ENCODE measurements around the gene BSCL2. TPM values are rescaled to one million over a fixed set of nuclear protein-coding genes. Genes with fewer than 3 reads are reported as not detected.
"Not testable (repeated sequence)": the region's sequence is repeated elsewhere in the genome, so short reads cannot be mapped to it uniquely, and the experiment has no call there.

Gene BSCL2
- total RNA-seq, 2 donors from 2014 or later = 44.6 to 248 TPM

GRCh38 chr11:62752177-62752785 lies 45.1 kb upstream of the BSCL2 start:
- no peaks in the 10 kb centered on the region for H3K9me3 ChIP-seq
- WGBS, 2 donors = 92 to 93% methylated on average over 5 to 14 of the region's 14 CpGs
- H3K36me3 ChIP-seq (replicated peaks in 1 of 2; ENCODE audit: insufficient read depth in 1 of 2, low read depth in 2 of 2) = no peaks in the 10 kb centered on the region
- DNase-seq (no peak), ATAC-seq (no peak)
- peak overlapping the region in 1 of 4 donors; percentile 82 for H3K27ac ChIP-seq
- no peaks in the 10 kb centered on the region for H3K27me3 ChIP-seq
- intact Hi-C loops (cut with DNase I) = no loop called here
- no peak for TF ChIP-seq POLR2A (IDR thresholded peaks at IDR 0.05)
- TF ChIP-seq CTCF (IDR thresholded peaks at IDR 0.05) = no peak
- H3K4me1 ChIP-seq = peaks cover 47% of the 10 kb centered on the region
- no peak overlapping the region for H3K4me3 ChIP-seq

GRCh38 chr11:62749931-62750330 lies 42.7 kb upstream of the BSCL2 start:
- intact Hi-C loops (cut with DNase I); H3K4me3 ChIP-seq; DNase-seq; H3K9me3 ChIP-seq; H3K36me3 ChIP-seq (replicated peaks in 1 of 2; ENCODE audit: insufficient read depth in 1 of 2, low read depth in 2 of 2); ATAC-seq; H3K27me3 ChIP-seq: not testable (repeated sequence)
- peak overlapping the region in 2 of 4 donors; percentile 23 to 39 for H3K27ac ChIP-seq
- 97 to 100% methylated on average over 5 of the region's 5 CpGs for WGBS, 2 donors
- H3K4me1 ChIP-seq = peaks cover 47% of the 10 kb centered on the region

- ATAC-seq = no peak
- TF ChIP-seq CTCF (IDR thresholded peaks at IDR 0.05) (no peak), POLR2A (IDR thresholded peaks at IDR 0.05) (no peak)
Measured at GRCh38 chr11:62747475-62748160, 40.4 kb upstream of the BSCL2 start.

GRCh38 chr11:62737196-62737595 lies 30.0 kb upstream of the BSCL2 start:
- DNase-seq = no peak
- Histone ChIP-seq H3K4me3 (no peak overlapping the region), H3K4me1 (no peaks in the 10 kb centered on the region), H3K27me3 (no peaks in the 10 kb centered on the region), H3K27ac (no peak overlapping the region), H3K9me3 (no peaks in the 10 kb centered on the region), H3K36me3 (replicated peaks in 1 of 2; ENCODE audit: insufficient read depth in 1 of 2, low read depth in 2 of 2) (peaks cover 5 to 22% of the 10 kb centered on the region in 2 donors)
- ATAC-seq = no peak
- TF ChIP-seq CTCF (IDR thresholded peaks at IDR 0.05) (no peak), POLR2A (IDR thresholded peaks at IDR 0.05) (no peak)
- intact Hi-C loops (cut with DNase I) = no loop called here

More at GRCh38 chr11:62747475-62748160, 40.4 kb upstream of the BSCL2 start:
- Histone ChIP-seq H3K27ac (peak overlapping the region in 1 of 4 donors; percentile 12), H3K9me3 (no peaks in the 10 kb centered on the region), H3K27me3 (no peaks in the 10 kb centered on the region), H3K4me1 (peaks cover 32% of the 10 kb centered on the region), H3K4me3 (no peak overlapping the region), H3K36me3 (replicated peaks in 1 of 2; ENCODE audit: insufficient read depth in 1 of 2, low read depth in 2 of 2) (no peaks in the 10 kb centered on the region)
- intact Hi-C loops (cut with DNase I) = no loop called here
- DNase-seq = no peak
- 49 to 63% methylated on average over 9 of the region's 9 CpGs for WGBS, 2 donors

- Histone ChIP-seq H3K27ac (no peak overlapping the region), H3K4me1 (peaks cover 18% of the 10 kb centered on the region), H3K36me3 (replicated peaks in 1 of 2; ENCODE audit: insufficient read depth in 1 of 2, low read depth in 2 of 2) (peaks cover 0 to 12% of the 10 kb centered on the region in 2 donors), H3K9me3 (no peaks in the 10 kb centered on the region), H3K27me3 (no peaks in the 10 kb centered on the region), H3K4me3 (no peak overlapping the region)
- TF ChIP-seq CTCF (IDR thresholded peaks at IDR 0.05) (no peak), POLR2A (IDR thresholded peaks at IDR 0.05) (no peak)
- intact Hi-C loops (cut with DNase I) = no loop called here
- 76 to 81% methylated on average over 2 of the region's 2 CpGs for WGBS, 2 donors
- ATAC-seq (no peak), DNase-seq (no peak)
Measured at GRCh38 chr11:62732830-62733229, 25.6 kb upstream of the BSCL2 start.

- ATAC-seq; H3K4me3 ChIP-seq; H3K9me3 ChIP-seq; intact Hi-C loops (cut with DNase I); H3K27ac ChIP-seq; H3K27me3 ChIP-seq; DNase-seq; H3K36me3 ChIP-seq (replicated peaks in 1 of 2; ENCODE audit: insufficient read depth in 1 of 2, low read depth in 2 of 2): not testable (repeated sequence)
- 83 to 84% methylated on average over 14 of the region's 14 CpGs for whole genome bisulfite sequencing, 2 donors
- H3K4me1 ChIP-seq = peaks cover 20% of the 10 kb centered on the region
Measured at GRCh38 chr11:62730076-62730475, 22.9 kb upstream of the BSCL2 start.

Measured in body of pancreas (tissue), 4 donors.